RCC 7860 (cell line): Measurements from ENCODE around the gene ZNF816.
"Not testable (repeated sequence)": the region's sequence is repeated elsewhere in the genome, so short reads cannot be mapped to it uniquely, and the experiment has no call there.

Experiments
- DNase-seq: peaks from one replicate; pipeline ENCODE4 v3.0.0-alpha.2; 2015; ENCODE audit warnings: low spot score
- FAIRE-seq: peaks from 2 replicates; lab custom pipeline; 2012; peaks lifted over from hg19 to GRCh38; lab: Jason Lieb, UNC

The ZNF816 gene

DNA sequence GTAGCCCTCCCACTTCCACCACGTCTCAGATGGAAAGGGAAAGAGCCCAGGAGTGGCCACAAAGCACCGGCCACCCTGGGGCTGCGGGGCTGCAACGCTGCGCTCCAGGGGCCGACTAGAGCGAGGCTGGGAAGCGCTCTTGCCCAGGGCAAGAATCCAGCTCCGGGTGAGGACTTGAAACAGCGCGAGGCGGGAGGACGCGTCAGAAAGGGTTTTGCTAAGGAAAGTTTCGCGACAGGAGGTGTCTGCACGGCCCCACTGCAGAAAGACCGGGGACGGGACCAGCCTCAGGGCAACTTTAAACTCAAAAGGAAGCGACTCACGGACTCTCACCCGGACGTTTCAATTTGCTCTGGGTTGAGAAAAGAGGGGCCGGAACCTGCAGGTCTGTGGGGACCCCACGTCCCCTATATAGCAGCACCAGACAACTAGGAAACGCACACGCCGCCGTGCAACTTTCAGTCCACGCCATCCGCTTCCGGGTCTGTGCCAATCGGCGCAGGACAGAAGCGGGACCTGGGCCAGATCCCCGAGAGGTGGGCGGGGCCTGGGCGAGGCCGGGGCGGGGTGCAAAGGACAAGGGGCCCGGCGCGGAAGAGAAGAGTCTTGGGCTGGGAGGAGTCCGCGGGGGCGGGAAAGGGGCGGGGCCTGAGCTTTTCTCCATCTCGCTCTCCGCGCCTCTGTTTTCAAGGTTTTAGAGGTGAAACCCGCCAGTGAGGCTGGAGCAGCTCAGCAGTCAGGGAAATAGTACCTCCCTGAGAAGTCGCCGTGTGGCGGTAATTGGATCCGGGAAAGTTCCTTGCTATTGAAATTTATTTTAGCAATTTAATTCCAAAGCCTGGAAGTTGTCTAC, at the start of gene ZNF816:
Gene ZNF816, minus strand, starts transcription at position 488 of the 853 bp plus-strand sequence. CDS start 6,792 bp downstream, outside the sequence.
- peak; percentile 81 for DNase-seq
- FAIRE-seq: peak; percentile 38

DNA sequence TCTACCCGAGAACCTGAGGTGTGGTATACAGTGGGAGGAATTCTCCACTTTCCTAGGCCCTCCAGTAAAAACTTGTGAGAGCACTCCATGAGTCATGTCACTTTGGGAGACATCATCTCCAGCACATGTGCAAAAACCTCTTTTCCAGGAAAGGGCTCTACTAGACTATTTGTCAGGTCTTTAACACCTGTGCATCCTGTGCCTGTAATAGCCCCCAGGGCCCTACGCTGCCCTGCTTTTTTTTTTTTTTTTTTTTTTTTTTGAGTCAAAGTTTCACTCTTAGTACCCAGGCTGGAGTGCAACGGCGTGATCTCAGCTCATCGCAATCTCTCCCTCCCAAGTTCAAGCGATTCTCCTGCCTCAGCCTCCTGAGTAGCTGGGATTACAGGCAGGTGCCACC, 49.3 kb upstream of the ZNF816 start:
- DNase-seq (no peak), FAIRE-seq (no peak)

DNA sequence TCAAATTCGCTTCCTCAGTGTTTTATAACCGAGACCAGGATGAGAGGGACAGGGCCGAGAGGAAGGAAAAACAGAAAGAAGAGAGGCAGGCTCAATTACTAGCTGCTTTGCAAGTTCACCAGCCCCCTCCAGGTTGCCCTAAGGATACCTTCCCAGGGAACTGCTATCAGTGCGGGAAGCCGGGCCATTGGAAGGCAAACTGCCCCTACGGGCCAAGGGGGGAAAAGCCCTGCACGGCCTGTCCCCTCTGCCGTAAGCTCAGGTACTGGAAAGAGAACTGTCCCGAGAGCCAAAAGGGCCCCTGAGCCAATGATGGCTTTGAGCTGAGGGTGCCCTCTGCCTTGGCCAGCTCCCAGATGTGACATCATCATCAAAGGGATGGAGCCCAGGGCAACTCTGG, 47.8 kb upstream of the ZNF816 start:
- FAIRE-seq: no peak
- DNase-seq: no peak

DNA sequence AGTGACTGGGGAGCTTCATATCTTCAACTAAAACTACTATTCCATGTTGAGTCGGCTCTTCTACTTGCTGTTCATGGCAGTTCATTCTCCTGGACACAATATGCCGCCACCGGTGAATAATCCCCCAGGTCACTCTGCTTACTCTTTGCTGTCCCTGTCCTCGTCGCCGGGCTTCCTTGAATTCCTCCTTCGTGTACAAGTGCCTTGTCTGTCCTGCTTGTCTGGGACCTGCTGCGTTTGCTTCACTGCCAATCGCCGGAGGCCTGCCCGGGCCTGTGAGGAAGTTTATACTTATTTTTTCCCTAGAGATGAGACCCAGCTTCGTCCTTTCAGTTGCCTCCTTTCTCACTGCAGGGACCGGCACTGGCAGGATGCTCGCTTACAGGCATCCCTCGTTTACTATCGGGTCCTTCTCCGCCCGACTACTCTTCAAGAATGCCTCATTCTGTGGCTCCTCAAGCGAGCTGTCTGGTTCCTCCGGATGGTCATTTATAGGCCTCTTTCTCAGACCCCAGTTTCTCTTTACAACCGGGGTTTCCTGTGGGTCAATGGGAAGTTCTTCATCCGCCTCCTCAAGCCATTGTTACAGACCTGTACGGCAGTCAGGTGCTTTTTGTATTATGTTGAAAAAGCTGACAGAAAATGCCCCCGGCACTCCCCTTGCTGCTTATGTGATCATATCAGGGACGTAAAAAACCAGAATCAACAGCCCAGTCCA, 45.5 kb upstream of the ZNF816 start:
- no peak for DNase-seq
- no peak for FAIRE-seq

DNA sequence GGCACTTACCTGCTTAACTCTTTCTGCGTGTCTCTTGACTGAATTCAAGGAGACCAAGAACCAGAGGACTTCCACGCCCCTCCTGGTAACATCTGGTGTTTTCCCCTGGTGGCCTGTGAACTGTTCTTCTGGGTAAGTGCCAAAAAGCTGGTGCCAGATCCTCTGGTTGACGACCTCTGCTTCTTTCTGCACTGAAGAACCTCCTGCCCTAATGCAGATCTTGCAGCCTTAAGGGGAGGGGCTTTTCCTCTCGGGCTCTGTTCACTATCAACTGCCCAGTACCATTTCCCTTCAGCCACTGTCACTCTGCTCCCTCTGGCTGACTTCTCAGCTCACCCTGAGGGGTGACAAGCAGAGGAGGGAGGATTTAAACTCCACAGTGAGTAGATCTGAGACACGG, 44.9 kb upstream of the ZNF816 start:
- FAIRE-seq: no peak

DNA sequence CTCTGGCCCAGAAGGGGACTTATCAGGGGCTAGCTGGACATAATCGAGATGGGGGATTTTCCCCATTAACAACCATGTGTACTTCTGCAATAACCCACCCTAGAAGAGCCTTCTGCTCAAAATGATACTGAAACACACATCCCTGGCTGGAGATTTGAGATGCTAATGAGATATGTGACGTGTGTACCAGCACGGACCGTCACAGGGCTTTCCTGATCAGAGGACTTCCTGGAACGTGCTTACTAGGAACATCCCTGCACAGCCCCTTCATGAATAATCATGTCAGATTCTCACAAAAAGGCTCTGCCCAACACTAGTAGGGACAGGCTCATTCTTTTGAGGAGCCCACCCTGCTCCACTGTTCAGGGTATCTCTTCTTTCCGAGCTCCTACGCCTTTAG, 44.5 kb upstream of the ZNF816 start:
- DNase-seq: no peak
- no peak for FAIRE-seq

More for the DNA sequence above, 44.9 kb upstream of the ZNF816 start:
- no peak for DNase-seq

DNA sequence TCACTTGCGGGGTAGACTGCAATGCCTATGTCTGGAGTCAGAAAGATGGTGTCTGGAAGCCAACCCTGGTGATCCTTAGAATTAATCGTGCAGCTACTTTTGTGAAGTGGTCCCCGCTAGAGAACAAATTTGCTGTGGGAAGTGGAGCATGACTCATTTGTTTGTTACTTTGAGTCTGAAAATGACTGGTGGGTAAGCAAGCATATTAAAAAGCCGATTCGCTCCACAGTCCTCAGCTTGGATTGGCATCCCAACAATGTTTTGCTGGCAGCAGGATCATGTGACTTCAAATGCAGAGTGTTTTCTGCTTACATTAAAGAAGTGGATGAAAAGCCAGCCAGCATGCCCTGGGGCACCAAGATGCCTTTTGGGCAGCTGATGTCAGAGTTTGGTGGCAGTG, 41.6 kb upstream of the ZNF816 start:
- DNase-seq: no peak
- no peak for FAIRE-seq

DNA sequence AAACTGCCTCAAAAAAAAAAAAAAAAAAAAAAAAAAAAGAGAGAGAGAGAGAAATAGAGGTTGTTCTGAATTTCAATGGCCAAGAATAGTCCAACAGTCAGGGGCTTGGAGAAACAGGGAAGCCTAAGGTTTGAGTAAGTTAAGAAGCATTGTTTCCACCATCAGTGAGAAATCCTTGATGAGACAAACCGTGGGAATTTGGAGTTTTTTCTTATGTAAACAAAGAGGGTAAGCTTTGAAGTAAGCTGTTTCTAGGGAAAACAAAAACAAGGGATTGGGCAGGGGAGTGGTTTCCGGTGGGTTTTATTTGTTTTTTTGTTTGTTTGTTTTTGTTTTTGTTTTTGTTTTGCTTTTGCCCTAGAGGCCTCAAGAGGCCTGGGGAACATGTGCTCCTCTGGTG, 39.8 kb upstream of the ZNF816 start:
- no peak for FAIRE-seq
- no peak for DNase-seq

DNA sequence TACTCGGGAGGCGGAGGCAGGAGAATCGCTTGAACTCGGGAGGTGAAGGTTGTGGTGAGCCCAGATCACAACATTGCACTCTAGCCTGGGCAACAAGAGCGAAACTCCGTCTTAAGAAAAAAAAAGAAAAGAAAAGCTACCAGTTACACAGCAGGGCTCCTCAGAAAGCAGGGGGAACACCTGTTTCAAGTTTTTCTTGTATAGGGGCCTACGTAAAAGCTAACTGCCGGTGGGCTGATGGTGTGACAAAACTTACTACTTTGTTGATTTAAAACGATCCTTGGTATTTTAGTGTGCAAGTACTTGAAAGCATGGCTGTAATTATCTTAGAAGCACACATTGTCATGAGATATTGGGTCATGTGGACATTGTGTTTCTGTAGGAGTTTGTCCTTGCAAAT, 35.3 kb upstream of the ZNF816 start:
- no peak for DNase-seq
- no peak for FAIRE-seq

DNA sequence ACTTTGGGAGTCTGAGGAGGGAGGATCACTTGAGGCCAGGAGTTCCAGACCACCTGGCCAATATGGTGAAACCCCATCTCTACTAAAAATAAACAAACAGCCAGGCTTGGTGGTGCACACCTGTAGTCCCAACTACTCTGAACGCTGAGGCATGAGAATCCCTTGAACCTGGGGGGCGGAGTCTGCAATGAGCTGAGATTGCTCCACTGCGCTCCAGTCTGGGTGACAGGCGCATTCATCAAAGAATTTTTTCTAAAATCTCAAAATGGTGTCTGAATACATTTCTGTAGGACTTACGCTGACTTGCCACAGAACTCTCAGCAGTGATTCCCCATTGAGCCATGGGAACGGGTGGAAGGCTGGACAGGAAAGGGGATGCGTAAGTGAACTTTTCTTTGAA, 33.0 kb upstream of the ZNF816 start:
- DNase-seq (no peak), FAIRE-seq (no peak)

DNA sequence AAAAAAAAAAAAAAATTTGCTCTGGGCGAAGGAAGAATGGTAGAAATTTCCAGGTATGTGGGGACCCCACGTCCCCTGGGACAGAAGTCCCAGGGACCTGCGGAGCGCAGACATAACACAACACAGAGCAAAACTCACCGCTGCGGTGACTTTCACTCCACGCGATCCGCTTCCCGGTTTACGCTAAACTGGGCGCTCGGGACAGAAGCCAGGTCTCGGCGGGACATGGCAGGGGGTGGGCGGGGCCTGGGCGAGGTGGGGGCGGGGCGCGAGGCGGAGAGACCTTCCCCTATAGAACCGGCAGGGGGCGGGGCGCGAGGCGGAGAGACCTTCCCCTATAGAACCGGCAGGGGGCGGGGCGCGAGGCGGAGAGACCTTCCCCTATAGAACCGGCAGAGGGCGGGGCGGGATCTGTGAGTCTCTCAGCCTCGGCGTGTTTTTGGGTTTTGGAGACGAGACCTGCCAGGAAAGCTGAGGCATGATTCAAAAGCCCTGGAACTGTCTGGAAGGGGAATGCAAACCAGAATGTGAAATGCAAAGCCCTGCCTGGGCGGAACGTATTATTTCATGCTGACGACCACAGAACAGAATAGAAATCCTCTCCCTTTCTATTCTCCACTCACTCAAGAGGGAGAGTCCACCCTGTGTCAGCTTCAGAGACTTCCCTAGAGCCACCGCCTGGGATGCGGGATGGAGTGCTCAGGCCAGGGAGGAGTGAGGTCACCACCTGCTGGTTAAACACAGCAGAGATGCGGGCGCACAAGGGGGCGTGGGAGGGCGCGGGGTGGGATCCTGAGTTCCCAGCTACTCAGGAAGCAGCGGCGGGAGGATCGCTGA, 30.9 kb upstream of the ZNF816 start:
- peak; percentile 44 for DNase-seq

DNA sequence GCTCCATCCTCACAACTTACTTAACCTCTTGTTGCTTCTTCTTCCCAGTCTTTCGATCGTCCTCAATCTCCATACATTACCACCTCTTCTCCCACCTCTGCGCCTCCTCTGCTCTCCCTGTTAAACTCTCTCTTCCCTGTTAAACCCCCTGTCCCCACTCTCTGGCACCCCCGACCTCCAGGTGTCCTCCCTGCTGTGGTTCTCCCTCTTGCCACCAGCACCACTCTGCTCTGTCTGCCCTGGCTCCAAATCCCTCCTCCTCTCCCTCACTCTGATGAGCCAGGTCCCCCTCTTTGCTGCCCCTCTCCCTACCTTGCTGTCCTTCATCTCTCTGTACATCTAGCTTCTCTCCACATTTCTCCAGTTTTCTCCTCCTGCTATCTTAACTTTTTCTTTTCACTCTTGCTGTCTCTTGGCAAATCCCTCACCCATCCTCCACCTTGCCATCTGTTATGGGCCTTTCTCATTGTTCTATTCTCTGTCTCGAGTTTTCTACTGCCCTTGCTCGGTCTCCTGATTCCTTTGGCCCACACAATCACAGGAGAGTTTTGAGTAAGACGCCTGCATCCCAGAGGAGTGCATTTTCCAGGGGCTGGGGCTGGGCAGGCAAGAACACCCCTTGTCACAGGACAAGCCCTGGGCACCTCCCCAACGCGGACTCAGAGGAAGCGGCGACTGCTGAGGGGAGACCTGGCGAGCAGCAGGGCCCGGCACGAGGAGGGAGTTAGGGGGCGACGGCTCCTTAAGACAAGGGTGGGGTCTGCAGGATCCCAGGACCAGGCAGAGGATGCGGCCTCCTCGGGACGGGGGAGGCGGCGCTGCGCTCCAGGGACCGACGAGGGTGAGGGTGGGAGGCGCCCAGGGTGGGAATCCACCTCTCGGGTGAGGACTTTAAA, 29.7 kb upstream of the ZNF816 start:
- FAIRE-seq (no peak), DNase-seq (no peak)

More for the DNA sequence above, 30.9 kb upstream of the ZNF816 start:
- no peak for FAIRE-seq

DNA sequence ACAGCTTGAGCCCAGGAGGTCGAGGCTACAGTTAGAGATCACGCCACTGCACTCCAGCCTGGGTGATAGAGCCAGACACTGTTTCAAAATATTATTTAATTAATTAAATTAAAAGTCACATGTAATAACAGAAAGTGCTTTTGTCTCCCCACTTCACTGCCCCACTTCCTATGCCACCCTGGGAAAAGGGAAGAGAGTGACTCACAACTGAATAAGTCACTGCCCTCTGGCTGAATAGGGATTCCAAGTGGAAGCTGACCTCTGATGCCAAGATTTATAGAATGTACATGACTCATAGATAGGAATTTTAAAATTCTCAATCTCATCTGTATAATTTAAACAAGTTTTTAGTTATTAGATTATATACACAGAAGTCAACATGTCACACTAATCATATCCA, 28.8 kb upstream of the ZNF816 start:
- peak; percentile 79 for DNase-seq
- peak; percentile 96 for FAIRE-seq

DNA sequence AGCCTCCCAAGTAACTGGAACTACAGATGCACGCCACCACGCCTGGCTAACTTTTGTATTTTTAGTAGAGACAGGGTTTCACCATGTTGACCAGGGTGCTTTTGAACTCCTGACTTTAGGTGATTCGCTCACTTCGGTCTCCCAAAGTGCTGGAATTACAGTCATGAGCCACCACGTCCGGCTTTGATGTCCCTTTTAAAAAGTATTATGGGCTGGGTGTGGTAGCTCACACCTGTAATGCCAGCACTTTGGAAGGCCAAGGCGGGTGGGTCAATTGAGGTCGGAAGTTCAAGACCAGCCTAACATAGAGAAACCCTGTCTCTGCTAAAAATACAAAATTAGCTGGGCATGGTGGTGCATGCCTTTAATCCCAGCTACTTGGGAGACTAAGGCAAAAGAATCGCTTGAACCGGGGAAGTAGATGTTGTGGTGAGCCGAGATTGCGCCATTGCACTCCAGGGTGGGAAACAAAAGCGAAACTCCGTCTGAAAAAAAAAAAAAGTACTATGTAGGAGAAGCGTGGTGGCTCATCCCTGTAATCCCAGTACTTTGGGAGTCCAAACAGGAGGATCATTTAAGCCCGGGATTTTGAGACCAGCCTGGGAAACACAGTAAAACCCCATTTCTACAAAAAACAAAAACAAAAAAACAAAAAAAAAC, 28.2 kb upstream of the ZNF816 start:
- no peak for FAIRE-seq
- peak; percentile 46 for DNase-seq

DNA sequence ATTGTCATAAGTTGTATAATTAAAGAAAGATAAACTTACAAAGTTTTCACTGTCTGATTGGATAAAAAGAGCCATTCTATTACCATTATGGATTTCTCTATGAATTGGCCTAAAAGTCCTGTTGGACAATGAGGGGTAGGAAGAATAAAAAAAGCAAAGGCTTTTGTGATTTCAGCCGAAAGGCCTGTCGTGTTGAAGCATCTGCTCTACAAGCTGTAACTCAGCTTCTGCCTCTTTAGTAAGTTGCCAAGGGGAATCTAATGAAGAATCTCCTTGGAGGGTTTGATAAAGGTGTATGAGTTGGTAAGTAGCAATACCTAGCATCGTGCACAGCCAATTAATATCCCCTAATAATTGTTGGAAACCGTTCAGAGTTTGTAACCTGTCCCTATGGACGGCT, 25.8 kb upstream of the ZNF816 start:
- FAIRE-seq (no peak), DNase-seq (no peak)

DNA sequence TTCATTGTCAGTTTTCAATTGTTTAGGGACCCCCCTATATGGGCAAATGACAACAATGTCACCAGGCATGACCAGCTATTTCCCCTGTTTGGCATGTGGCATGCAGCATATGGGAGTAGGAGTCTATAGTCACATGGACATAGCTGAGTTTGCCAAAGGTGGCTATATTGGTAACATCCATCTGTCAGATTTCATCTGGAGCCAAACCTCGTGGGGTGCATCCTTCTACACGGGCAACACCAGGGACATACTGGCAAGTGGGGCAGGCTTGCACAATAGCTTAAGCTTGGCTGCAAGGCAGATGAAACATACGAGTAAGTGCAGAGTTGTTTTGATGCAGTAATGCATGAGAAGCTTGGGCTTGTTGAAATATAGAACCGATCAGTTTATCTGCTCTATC, 24.5 kb upstream of the ZNF816 start:
- no peak for FAIRE-seq

DNA sequence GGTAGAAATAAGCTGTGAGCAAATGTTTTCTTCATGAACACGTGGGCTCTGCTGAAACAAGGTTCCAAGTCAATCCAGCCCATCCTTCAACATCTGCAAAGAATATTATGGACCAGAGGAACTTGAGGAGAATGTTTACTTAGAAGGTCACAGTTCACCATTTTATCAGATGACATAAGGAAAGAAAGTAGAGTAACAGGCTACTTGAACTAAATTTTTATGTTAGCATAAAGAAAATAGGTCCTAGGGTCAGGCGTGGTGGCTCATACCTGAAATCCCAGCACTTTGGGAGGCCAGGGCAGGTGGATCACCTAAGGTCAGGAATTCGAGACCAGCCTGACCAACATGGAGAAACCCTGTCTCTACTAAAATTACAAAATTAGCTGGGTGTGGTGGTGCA, 20.5 kb upstream of the ZNF816 start:
- FAIRE-seq, DNase-seq: not testable (repeated sequence)

More for the DNA sequence above, 24.5 kb upstream of the ZNF816 start:
- no peak for DNase-seq

DNA sequence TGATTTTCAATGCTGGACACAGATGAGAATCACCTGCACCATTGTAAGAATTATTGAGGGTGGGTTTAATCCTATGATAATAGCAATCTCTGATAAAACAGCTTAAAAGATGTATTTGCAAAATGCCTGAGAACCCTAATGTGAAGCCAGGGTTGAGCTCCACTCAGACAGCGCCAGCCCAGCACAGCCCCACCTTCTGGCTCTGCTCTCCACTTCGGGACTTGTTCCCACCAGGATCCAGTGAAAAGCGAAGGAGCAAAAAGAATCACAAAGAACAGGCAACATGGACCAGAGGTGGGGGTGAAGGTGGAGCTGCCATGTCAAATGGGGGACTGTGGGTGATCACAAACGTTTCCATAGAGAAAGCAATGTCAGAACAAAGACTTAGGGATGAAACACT, 18.6 kb upstream of the ZNF816 start:
- DNase-seq (no peak), FAIRE-seq (no peak)

DNA sequence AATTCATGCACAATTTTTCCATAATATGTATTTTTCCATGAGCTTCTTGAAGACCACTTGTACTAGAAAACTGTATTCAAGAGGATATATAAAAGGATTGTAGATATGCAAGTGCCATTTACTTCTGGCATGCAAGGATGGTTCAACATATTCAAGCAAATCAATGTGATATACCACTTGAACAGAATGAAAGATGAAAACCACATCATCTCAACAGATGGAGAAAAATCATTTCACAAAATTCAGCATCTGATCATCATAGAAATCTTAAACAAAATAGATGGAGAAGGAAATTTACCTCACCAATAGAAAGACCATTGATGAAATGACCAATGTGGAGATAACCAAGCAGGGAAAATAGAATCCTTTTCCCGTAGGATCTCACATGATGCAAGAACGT, 5.1 kb upstream of the ZNF816 start:
- FAIRE-seq: no peak

DNA sequence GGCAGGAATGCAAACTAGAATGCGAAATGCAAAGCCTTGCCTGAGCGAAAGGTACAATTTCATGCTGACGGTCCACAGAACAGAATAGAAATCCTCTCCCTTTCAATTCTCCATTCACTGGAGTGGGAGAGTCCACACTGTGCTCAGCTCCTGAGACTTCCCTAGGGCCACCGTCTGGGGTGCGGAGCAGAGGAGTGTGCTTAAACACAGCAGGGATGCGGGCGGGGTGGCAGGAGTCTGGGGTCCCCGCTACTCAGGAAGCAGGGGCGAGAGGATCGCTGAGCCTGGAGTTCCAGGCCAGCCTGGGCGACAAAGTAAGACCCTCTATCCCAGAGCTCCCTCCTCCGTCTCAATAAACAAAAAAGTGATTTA, 552 bp upstream of the ZNF816 start:
- no peak for DNase-seq

More for the DNA sequence above, 5.1 kb upstream of the ZNF816 start:
- DNase-seq: no peak

More for the DNA sequence above, 552 bp upstream of the ZNF816 start:
- no peak for FAIRE-seq
